HG03565 (cell line): ENCODE measurements around the gene DNAJA4.

Source experiments
- ATAC-seq: cut with Tn5 transposase; IDR thresholded peaks from one replicate; pipeline ENCODE4 v1.9.1; 2021; ENCODE audit warnings: mild to moderate bottlenecking, moderate library complexity; ENCODE audit not compliant: unreplicated experiment

Gene DNAJA4

GRCh38 chr15:78264304-78265136, at the start of gene DNAJA4:
Gene DNAJA4 (plus strand): TSS chr15:78264562. CDS start chr15:78264764, 202 bp downstream.
- no peak for ATAC-seq

GRCh38 chr15:78216276-78217104, 47.9 kb upstream of the DNAJA4 start:
- ATAC-seq, result no peak

- no peak for ATAC-seq
Measured at GRCh38 chr15:78220713-78221112, 43.6 kb upstream of the DNAJA4 start.

GRCh38 chr15:78222745-78223395, 41.5 kb upstream of the DNAJA4 start:
- ATAC-seq, result no peak

GRCh38 chr15:78223396-78224022, 40.9 kb upstream of the DNAJA4 start:
- no peak for ATAC-seq

- ATAC-seq, result no peak
Measured at GRCh38 chr15:78224023-78224411, 40.3 kb upstream of the DNAJA4 start.

- ATAC-seq, result no peak
Measured at GRCh38 chr15:78225783-78226541, 38.4 kb upstream of the DNAJA4 start.

GRCh38 chr15:78228356-78228996, 35.9 kb upstream of the DNAJA4 start:
- no peak for ATAC-seq

GRCh38 chr15:78229431-78230406, 34.6 kb upstream of the DNAJA4 start:
- no peak for ATAC-seq

- ATAC-seq, result no peak
Measured at GRCh38 chr15:78232951-78233350, 31.4 kb upstream of the DNAJA4 start.

- no peak for ATAC-seq
Measured at GRCh38 chr15:78233496-78233895, 30.9 kb upstream of the DNAJA4 start.

GRCh38 chr15:78234515-78235040, 29.8 kb upstream of the DNAJA4 start, which contains the start of gene ACSBG1:
Gene ACSBG1 (minus strand): TSS chr15:78234565. CDS start chr15:78234501, 64 bp downstream.
- ATAC-seq, result no peak

- no peak for ATAC-seq
Measured at GRCh38 chr15:78236491-78236890, 27.9 kb upstream of the DNAJA4 start.

- no peak for ATAC-seq
Measured at GRCh38 chr15:78237146-78237545, 27.2 kb upstream of the DNAJA4 start.

GRCh38 chr15:78239811-78240210, 24.6 kb upstream of the DNAJA4 start:
- no peak for ATAC-seq

- no peak for ATAC-seq
Measured at GRCh38 chr15:78241017-78241416, 23.3 kb upstream of the DNAJA4 start.

GRCh38 chr15:78242128-78242527, 22.2 kb upstream of the DNAJA4 start:
- ATAC-seq, result no peak

GRCh38 chr15:78243058-78243457, 21.3 kb upstream of the DNAJA4 start:
- ATAC-seq, result no peak
